ENCODE measurements around the gene PLLP. TPM values are rescaled to one million over a fixed set of nuclear protein-coding genes. Genes with fewer than 3 reads are reported as not detected.
A peak's percentile ranks its signal among the peaks of the same experiment; 100 is the strongest.

PLLP gene
- total and polyA plus RNA-seq, 9 of the 15 experiments (the other 6 are each of a cell fraction or from before 2014, with no cell fraction given), result 0.09 to 0.96 (median 0.27) TPM

DNA sequence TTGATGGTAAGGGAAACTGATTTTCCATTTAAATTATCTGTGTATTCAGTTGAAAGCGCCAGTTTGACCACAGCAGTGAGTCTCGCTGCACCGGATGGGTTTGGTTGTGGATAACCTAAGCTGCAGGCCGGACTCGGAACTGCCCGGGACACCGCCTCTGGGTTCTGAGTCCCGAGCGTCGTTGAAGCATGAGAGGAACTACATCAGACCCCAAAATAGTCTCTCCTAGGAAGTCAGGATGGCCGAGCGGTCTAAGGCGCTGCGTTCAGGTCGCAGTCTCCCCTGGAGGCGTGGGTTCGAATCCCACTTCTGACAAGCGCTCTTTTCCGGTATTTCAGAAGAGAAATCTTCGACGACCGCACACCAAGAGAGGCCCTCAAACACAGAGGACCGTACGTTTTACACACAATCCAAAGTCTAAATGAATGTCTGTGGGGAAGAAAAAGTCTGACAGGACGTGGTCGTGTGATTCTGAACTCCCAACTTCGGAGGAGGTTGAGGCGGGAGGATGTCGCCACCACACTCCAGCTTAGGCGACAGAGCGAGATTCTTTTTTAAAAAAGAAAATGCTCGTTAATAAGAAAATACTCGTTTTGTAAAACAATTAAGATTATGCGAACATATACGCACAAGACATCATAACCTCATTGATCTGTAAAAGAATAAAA lies 15.4 kb upstream of the PLLP start (continued):
- TF ChIP-seq, protein P1, sequence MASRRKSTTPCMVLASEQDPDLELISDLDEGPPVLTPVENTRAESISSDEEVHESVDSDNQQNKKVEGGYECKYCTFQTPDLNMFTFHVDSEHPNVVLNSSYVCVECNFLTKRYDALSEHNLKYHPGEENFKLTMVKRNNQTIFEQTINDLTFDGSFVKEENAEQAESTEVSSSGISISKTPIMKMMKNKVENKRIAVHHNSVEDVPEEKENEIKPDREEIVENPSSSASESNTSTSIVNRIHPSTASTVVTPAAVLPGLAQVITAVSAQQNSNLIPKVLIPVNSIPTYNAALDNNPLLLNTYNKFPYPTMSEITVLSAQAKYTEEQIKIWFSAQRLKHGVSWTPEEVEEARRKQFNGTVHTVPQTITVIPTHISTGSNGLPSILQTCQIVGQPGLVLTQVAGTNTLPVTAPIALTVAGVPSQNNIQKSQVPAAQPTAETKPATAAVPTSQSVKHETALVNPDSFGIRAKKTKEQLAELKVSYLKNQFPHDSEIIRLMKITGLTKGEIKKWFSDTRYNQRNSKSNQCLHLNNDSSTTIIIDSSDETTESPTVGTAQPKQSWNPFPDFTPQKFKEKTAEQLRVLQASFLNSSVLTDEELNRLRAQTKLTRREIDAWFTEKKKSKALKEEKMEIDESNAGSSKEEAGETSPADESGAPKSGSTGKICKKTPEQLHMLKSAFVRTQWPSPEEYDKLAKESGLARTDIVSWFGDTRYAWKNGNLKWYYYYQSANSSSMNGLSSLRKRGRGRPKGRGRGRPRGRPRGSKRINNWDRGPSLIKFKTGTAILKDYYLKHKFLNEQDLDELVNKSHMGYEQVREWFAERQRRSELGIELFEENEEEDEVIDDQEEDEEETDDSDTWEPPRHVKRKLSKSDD (conservative IDR thresholded peaks at IDR 0.05; ENCODE audit: low read length), result no peak; the same call in 1 of the 2 replicates
- TF ChIP-seq ZNF445 (CRISPR knock-in tag; IDR thresholded peaks at IDR 0.05; ENCODE audit: low read depth) (no peak), MTA3 (IDR thresholded peaks at IDR 0.05; ENCODE audit: borderline replicate concordance) (no peak), HDAC6 (IDR thresholded peaks at IDR 0.05; ENCODE audit: low read depth, low read length) (no peak), TOE1 (IDR thresholded peaks at IDR 0.05; ENCODE audit: borderline replicate concordance) (peak; percentile 75; the same call in 1 of the 2 replicates), TOE1 (CRISPR knock-in tag; IDR thresholded peaks at IDR 0.05; ENCODE audit: borderline replicate concordance, low read depth) (peak; percentile 89; the same call in 1 of the 2 replicates), NFIC (IDR thresholded peaks at IDR 0.05) (peak; percentile 80), CAMTA2 (CRISPR knock-in tag; conservative IDR thresholded peaks at IDR 0.05) (no peak), XRCC5 (IDR thresholded peaks at IDR 0.05; ENCODE audit: low read depth, low read length) (peak; percentile 73), ZNF24 (IDR thresholded peaks at IDR 0.05) (peak; percentile 61; the same call in 1 of the 2 replicates), HBP1 (CRISPR knock-in tag; IDR thresholded peaks at IDR 0.05) (0 out of 2 replicates have a peak, but pooled peaks have one; percentile 73), ZNF76 (CRISPR knock-in tag; IDR thresholded peaks at IDR 0.05; ENCODE audit: borderline replicate concordance) (no peak), ZNF830 (CRISPR knock-in tag; IDR thresholded peaks at IDR 0.05) (no peak), SPI1 (IDR thresholded peaks at IDR 0.05; ENCODE audit: borderline replicate concordance, low read depth, low read length) (no peak), MTF1 (CRISPR knock-in tag; IDR thresholded peaks at IDR 0.05; ENCODE audit: borderline replicate concordance) (no peak), RB1 (IDR thresholded peaks at IDR 0.05; ENCODE audit: low read depth) (peak; percentile 72), NELFE (IDR thresholded peaks at IDR 0.05; ENCODE audit: insufficient read depth, insufficient read length) (no peak), PURB (CRISPR knock-in tag; IDR thresholded peaks at IDR 0.05; ENCODE audit: low read depth) (no peak), NFRKB (IDR thresholded peaks at IDR 0.05; ENCODE audit: low read depth) (no peak), TGIF2 (CRISPR knock-in tag; IDR thresholded peaks at IDR 0.05) (no peak; the same call in 1 of the 2 replicates), TRIM24 (IDR thresholded peaks at IDR 0.05) (no peak; a peak in 2 of 4 replicates)
- TF ChIP-seq, protein P2, sequence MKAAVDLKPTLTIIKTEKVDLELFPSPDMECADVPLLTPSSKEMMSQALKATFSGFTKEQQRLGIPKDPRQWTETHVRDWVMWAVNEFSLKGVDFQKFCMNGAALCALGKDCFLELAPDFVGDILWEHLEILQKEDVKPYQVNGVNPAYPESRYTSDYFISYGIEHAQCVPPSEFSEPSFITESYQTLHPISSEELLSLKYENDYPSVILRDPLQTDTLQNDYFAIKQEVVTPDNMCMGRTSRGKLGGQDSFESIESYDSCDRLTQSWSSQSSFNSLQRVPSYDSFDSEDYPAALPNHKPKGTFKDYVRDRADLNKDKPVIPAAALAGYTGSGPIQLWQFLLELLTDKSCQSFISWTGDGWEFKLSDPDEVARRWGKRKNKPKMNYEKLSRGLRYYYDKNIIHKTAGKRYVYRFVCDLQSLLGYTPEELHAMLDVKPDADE (conservative IDR thresholded peaks at IDR 0.05; ENCODE audit: control insufficient read depth, low read depth, low read length), result peak; percentile 96
- TF ChIP-seq, protein P3, sequence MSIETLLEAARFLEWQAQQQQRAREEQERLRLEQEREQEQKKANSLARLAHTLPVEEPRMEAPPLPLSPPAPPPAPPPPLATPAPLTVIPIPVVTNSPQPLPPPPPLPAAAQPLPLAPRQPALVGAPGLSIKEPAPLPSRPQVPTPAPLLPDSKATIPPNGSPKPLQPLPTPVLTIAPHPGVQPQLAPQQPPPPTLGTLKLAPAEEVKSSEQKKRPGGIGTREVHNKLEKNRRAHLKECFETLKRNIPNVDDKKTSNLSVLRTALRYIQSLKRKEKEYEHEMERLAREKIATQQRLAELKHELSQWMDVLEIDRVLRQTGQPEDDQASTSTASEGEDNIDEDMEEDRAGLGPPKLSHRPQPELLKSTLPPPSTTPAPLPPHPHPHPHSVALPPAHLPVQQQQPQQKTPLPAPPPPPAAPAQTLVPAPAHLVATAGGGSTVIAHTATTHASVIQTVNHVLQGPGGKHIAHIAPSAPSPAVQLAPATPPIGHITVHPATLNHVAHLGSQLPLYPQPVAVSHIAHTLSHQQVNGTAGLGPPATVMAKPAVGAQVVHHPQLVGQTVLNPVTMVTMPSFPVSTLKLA (conservative IDR thresholded peaks at IDR 0.05), result peak in 1 of 2 experiments; percentile 66

Data from K562 (cell line).